Measurements from ENCODE around the gene PC.
"Not testable (repeated sequence)": the region's sequence is repeated elsewhere in the genome, so short reads cannot be mapped to it uniquely, and the experiment has no call there.

PC gene

GRCh38 chr11:66958232-66958955 is at the start of gene PC:
TSS of gene PC (minus strand) at chr11:66958383. CDS start at chr11:66872159, 86,224 bp downstream.
- no peak for FAIRE-seq
- TF ChIP-seq POLR2A (IDR thresholded peaks at IDR 0.05; ENCODE audit: low read depth, low read length), result peak; percentile 76

GRCh38 chr11:67007126-67007525 is 48.9 kb upstream of the PC start:
- no peak for FAIRE-seq

More at GRCh38 chr11:66958232-66958955, at the start of gene PC:
- peak; percentile 98 for DNase-seq (ENCODE audit: insufficient read length, low spot score)

GRCh38 chr11:67006029-67006884 is 48.1 kb upstream of the PC start:
- DNase-seq (ENCODE audit: insufficient read length, low spot score) (peak; percentile 68), FAIRE-seq (no peak)
- no peak; the same call in 1 of the 2 replicates for TF ChIP-seq POLR2A (IDR thresholded peaks at IDR 0.05; ENCODE audit: low read depth, low read length)

More at GRCh38 chr11:67007126-67007525, 48.9 kb upstream of the PC start:
- no peak for TF ChIP-seq POLR2A (IDR thresholded peaks at IDR 0.05; ENCODE audit: low read depth, low read length)
- DNase-seq (ENCODE audit: insufficient read length, low spot score), result no peak

- not testable (repeated sequence) for FAIRE-seq; DNase-seq (ENCODE audit: insufficient read length, low spot score)
Observed at GRCh38 chr11:67005200-67005599, 47.0 kb upstream of the PC start.

GRCh38 chr11:67002921-67003411 is 44.8 kb upstream of the PC start:
- FAIRE-seq (no peak), DNase-seq (ENCODE audit: insufficient read length, low spot score) (no peak)
- TF ChIP-seq POLR2A (IDR thresholded peaks at IDR 0.05; ENCODE audit: low read depth, low read length), result no peak

- DNase-seq (ENCODE audit: insufficient read length, low spot score) (no peak), FAIRE-seq (no peak)
- no peak for TF ChIP-seq POLR2A (IDR thresholded peaks at IDR 0.05; ENCODE audit: low read depth, low read length)
Observed at GRCh38 chr11:67002297-67002913, 44.2 kb upstream of the PC start.

GRCh38 chr11:67001332-67001731 is 43.1 kb upstream of the PC start:
- no peak for TF ChIP-seq POLR2A (IDR thresholded peaks at IDR 0.05; ENCODE audit: low read depth, low read length)
- DNase-seq (ENCODE audit: insufficient read length, low spot score) (no peak), FAIRE-seq (no peak)

DNA sequence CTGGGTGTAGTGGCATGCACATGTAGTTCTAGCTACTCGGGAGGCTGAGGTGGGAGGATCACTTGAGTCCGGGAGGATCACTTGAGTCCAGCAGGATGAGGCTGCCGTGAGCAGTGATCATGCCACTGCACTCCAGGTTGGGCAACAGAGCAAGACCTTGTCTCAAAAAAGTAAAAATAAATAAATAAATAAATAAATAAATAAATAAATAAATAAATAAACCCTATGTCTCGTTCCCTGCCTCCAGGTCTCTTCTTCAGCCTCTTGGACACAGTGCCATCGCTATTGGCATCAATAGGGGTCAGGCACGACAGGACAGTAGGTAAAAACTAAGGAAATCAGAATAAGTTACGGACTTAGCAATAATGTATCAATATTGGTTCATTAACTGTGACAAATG is 41.4 kb upstream of the PC start:
- no peak for TF ChIP-seq POLR2A (IDR thresholded peaks at IDR 0.05; ENCODE audit: low read depth, low read length)
- FAIRE-seq, result no peak

DNA sequence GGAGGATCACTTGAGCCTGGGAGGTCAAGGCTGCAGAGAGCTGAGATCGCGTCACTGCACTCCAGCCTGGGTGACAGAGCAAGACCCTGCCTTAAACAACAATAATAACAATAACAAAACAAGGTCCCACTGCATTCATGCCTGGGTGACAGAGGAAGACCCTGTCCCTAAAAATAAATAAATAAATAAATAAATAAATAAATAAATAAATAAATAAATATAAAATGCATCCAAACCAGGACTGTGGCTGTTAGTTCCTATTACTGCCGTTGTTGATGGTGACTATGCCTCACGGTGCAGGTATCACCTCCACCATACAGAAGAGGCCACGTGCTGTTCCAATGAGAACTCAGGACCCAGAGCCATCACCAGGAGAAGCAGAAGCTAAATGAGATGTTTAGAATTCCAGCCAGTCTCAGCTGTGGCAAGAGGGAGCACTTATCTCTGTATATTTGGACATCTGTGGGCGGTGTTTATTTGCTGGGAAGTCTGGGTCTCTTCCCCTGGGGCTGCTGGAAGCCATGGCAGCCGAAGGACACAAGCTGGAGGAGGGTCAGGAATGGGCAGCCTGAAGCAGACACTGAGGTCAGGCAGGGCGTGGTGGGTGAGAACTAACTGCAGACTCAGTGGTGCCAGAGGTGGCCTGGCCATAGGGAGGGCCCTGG is 38.6 kb upstream of the PC start:
- DNase-seq (ENCODE audit: insufficient read length, low spot score) (no peak), FAIRE-seq (no peak)
- TF ChIP-seq POLR2A (IDR thresholded peaks at IDR 0.05; ENCODE audit: low read depth, low read length), result no peak

More for the DNA sequence above, 41.4 kb upstream of the PC start:
- no peak for DNase-seq (ENCODE audit: insufficient read length, low spot score)

- FAIRE-seq (no peak), DNase-seq (ENCODE audit: insufficient read length, low spot score) (no peak)
- no peak for TF ChIP-seq POLR2A (IDR thresholded peaks at IDR 0.05; ENCODE audit: low read depth, low read length)
Observed at GRCh38 chr11:66992041-66992440, 33.9 kb upstream of the PC start.

GRCh38 chr11:66989360-66989759 is 31.2 kb upstream of the PC start:
- FAIRE-seq; DNase-seq (ENCODE audit: insufficient read length, low spot score): not testable (repeated sequence)

- not testable (repeated sequence) for DNase-seq (ENCODE audit: insufficient read length, low spot score); FAIRE-seq
Observed at GRCh38 chr11:66988741-66989140, 30.6 kb upstream of the PC start.

- no peak for FAIRE-seq
- no peak for DNase-seq (ENCODE audit: insufficient read length, low spot score)
- no peak for TF ChIP-seq POLR2A (IDR thresholded peaks at IDR 0.05; ENCODE audit: low read depth, low read length)
Observed at GRCh38 chr11:66987924-66988637, 29.9 kb upstream of the PC start.

Measured in H54 (cell line).